IPS-18a (cell line): ENCODE results near the gene TPBG.

ENCODE experiments used
- H3K27ac ChIP-seq: one replicate; pipeline ENCODE4 v1.5.1; 2013; ENCODE audit warnings: low read length
- H3K27me3 ChIP-seq: one replicate; pipeline ENCODE4 v1.6.1; 2013; ENCODE audit warnings: mild to moderate bottlenecking, low read length; ENCODE audit not compliant: control insufficient read depth, insufficient read depth
- H3K36me3 ChIP-seq: one replicate; pipeline ENCODE4 v1.6.1; 2013; ENCODE audit warnings: low read depth, low read length; ENCODE audit not compliant: control insufficient read depth
- H3K4me1 ChIP-seq: one replicate; pipeline ENCODE4 v1.6.1; 2013; ENCODE audit warnings: low read depth, low read length; ENCODE audit not compliant: control insufficient read depth
- H3K4me3 ChIP-seq: one replicate; pipeline ENCODE4 v1.5.1; 2013; ENCODE audit warnings: low read length
- H3K9ac ChIP-seq: one replicate; pipeline ENCODE4 v1.6.1; 2013; ENCODE audit warnings: mild to moderate bottlenecking, low read length, moderate library complexity
- H3K9me3 ChIP-seq: one replicate; pipeline ENCODE4 v1.6.1; 2013; ENCODE audit warnings: low read depth, low read length; ENCODE audit not compliant: control insufficient read depth

The TPBG gene

DNA sequence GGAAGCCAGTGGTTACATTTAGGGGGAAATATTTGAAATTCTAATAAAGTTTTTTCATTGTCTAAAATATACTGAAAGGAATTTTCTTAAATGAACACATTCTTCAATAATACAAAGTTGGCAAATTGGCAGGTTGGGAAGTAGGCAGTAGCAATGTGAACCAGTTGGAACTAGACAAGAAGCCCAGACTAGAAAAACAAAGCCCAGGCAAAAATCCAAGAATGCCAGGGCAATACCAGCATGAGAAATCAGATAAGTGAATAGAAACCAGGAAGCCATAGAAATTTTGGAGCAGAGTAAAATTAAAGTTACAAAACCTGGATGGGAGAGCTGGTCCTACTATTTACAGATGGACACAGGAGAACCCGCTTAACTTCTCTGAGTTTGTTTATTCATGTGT, 52.2 kb downstream of the TPBG start:
- H3K4me3 ChIP-seq, result no peak overlapping the region
- no peak overlapping the region for H3K27ac ChIP-seq
- H3K9ac ChIP-seq, result no peak overlapping the region
- H3K27me3 ChIP-seq, result no peaks in the 10 kb centered on the region
- H3K4me1 ChIP-seq, result no peaks in the 10 kb centered on the region
- H3K9me3 ChIP-seq, result no peaks in the 10 kb centered on the region
- H3K36me3 ChIP-seq, result no peaks in the 10 kb centered on the region

DNA sequence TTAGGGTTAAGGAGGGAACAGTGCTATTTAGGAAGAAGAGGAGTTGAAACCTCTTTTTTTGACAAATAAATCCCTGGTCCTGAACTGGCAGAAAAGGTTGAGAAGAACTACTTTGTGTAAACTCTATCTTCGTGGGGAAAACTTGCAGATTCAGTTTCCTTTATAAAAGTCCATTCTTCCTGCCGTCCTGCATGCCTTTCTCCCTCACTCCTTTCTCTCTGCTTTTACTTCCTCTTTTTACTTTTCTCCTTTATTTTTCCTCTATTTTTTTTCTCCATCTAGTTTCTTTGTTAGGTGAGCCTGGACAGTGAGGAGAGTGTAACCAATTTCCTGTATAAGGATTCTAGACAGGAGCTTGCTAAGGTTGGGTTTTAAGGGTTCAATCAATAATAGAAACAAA, 52.7 kb downstream of the TPBG start:
- H3K36me3 ChIP-seq, result no peaks in the 10 kb centered on the region
- H3K27ac ChIP-seq, result no peak overlapping the region
- no peaks in the 10 kb centered on the region for H3K9me3 ChIP-seq
- no peak overlapping the region for H3K4me3 ChIP-seq
- no peaks in the 10 kb centered on the region for H3K27me3 ChIP-seq
- no peak overlapping the region for H3K9ac ChIP-seq
- no peaks in the 10 kb centered on the region for H3K4me1 ChIP-seq
